Motor neuron (in vitro differentiated cells): ENCODE data around the gene PARP6. TPM values are rescaled to one million over a fixed set of nuclear protein-coding genes. Genes with fewer than 3 reads are reported as not detected.

Experiments
- total RNA-seq, 8 experiments: library from RNA; unstranded; fragments of 300-600 nt; gene quantifications; 2 replicates each; pipeline versions ENCODE4 v1.2.3 to v1.2.4, GENCODE V29; 2022

PARP6 gene
- total RNA-seq, 8 experiments from 2014 or later: 29.4 to 131 (median 93.9) TPM

Other genes with a start within 250 kb of the PARP6 start
- 10 to 100 TPM; 22.3 to 42.1 (median 31.6) TPM for gene MYO9A, start 154.4 kb downstream of the PARP6 start, total RNA-seq
- 1 to 10 TPM; 2.6 to 5.9 (median 5.0) TPM for gene SENP8, start 154.2 kb downstream of the PARP6 start, total RNA-seq
- gene GRAMD2A, start 74.8 kb downstream of the PARP6 start, total RNA-seq: 1 to 10 TPM in 2 of 8 experiments, under 1 TPM in 6; 0.13 to 2.3 (median 0.69) TPM
- 1,000 to 10,000 TPM in 1 of 8 experiments, 100 to 1,000 TPM in 7; 522 to 1,171 (median 600) TPM for gene PKM, start 41.4 kb downstream of the PARP6 start, total RNA-seq
- 10 to 100 TPM in 1 of 8 experiments, 1 to 10 TPM in 5, under 1 TPM in 2; 0.52 to 12.0 (median 4.2) TPM for gene CELF6, start 47.6 kb upstream of the PARP6 start, total RNA-seq
- gene HEXA, start 103.5 kb upstream of the PARP6 start, total RNA-seq: 100 to 1,000 TPM in 4 of 8 experiments, 10 to 100 TPM in 4; 48.7 to 411 (median 88.6) TPM
- gene TMEM202, start 125.8 kb upstream of the PARP6 start, total RNA-seq: not detected
- 10 to 100 TPM; 26.3 to 60.7 (median 40.4) TPM for gene ARIH1, start 201.8 kb upstream of the PARP6 start, total RNA-seq